ENCODE results near the gene TNKS2.

DNA sequence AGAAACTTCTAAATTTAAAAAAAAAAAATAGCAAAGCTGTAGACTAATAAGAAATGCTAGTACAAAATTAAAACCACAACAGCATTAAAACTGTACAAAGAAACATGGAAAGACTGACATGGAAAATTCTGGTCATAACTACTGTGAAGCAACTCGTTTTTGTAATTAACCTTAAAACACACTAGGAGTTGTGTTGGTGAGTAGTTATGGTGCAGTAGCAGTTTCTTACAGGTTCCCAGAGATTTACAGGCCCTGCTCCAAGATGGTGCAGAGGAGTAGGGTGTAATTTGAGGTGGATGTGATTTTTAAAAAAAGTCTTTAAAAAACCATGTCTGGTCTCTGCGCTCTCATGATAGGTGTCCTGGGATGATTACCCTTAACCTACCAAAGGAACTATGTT is 31.0 kb downstream of the TNKS2 start:
- TF ChIP-seq, protein P1, sequence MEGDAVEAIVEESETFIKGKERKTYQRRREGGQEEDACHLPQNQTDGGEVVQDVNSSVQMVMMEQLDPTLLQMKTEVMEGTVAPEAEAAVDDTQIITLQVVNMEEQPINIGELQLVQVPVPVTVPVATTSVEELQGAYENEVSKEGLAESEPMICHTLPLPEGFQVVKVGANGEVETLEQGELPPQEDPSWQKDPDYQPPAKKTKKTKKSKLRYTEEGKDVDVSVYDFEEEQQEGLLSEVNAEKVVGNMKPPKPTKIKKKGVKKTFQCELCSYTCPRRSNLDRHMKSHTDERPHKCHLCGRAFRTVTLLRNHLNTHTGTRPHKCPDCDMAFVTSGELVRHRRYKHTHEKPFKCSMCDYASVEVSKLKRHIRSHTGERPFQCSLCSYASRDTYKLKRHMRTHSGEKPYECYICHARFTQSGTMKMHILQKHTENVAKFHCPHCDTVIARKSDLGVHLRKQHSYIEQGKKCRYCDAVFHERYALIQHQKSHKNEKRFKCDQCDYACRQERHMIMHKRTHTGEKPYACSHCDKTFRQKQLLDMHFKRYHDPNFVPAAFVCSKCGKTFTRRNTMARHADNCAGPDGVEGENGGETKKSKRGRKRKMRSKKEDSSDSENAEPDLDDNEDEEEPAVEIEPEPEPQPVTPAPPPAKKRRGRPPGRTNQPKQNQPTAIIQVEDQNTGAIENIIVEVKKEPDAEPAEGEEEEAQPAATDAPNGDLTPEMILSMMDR (IDR thresholded peaks at IDR 0.05; ENCODE audit: insufficient read depth, low read depth, low read length), result no peak
- no peak for TF ChIP-seq EZH2 (IDR thresholded peaks at IDR 0.05; ENCODE audit: insufficient read depth, low read length)
